Chondrocyte (in vitro differentiated cells): Measurements from ENCODE around the gene IGF1R. TPM values are rescaled to one million over a fixed set of nuclear protein-coding genes. Genes with fewer than 3 reads are reported as not detected.
A peak's percentile ranks its signal among the peaks of the same experiment; 100 is the strongest.

ENCODE experiments used
- DNase-seq: peaks from one replicate; pipeline ENCODE4 v3.0.0; 2021; ENCODE audit warnings: mixed read lengths, low spot score
- H3K27ac Mint-ChIP-seq: one replicate; pipeline ENCODE4 v1.8.0; 2021; ENCODE audit warnings: mild to moderate bottlenecking, moderate library complexity, mixed read lengths; ENCODE audit not compliant: unreplicated experiment
- H3K27me3 Mint-ChIP-seq: 2 replicates; pipeline ENCODE4 v1.8.0; 2021; ENCODE audit warnings: low read depth, mixed read lengths
- H3K36me3 Mint-ChIP-seq: 2 replicates; pipeline ENCODE4 v1.8.0; 2021; ENCODE audit warnings: low read depth, mixed read lengths
- H3K4me1 Mint-ChIP-seq: 2 replicates; pipeline ENCODE4 v1.8.0; 2021; ENCODE audit warnings: low read depth, mild to moderate bottlenecking, mixed read lengths
- H3K4me3 Mint-ChIP-seq: one replicate; pipeline ENCODE4 v1.8.0; 2021; ENCODE audit warnings: mild to moderate bottlenecking, moderate library complexity, mixed read lengths; ENCODE audit not compliant: unreplicated experiment
- H3K9me3 Mint-ChIP-seq: 2 replicates; pipeline ENCODE4 v1.8.0; 2021; ENCODE audit warnings: low read depth, mixed read lengths
- total RNA-seq: library from RNA; stranded (reverse); gene quantifications from 3 replicates; pipeline ENCODE4 v1.2.1, GENCODE V29; 2021
- TF ChIP-seq, protein P1 (sequence below): fragments of 200-600 bp; sonication (generic); IDR thresholded peaks from 2 replicates; pipeline ENCODE4 v1.5.0; 2021; ENCODE audit warnings: antibody characterized with exemption, mild to moderate bottlenecking, moderate library complexity

The IGF1R gene
- total RNA-seq, 1 donor from 2014 or later = 119 TPM

DNA sequence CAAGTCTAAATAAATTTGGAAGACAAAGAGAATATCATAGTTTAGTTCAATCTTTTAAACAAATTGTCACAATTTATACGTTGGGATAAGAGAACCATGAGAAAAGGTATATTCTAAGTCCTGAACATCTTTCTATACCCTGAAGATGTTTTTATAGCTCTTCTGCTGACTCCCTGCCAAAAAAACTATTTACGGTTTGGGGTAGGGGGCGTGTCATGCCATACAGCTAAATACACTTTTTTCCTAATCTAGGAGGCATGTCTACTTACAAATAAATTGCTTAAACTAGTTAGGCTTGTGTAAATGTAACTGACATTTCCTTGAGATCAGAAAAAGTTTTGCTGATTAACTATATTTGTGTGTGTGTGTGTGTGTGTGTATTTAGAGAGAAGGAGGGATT is 195.9 kb downstream of the IGF1R start:
- H3K4me3 Mint-ChIP-seq = no peak overlapping the region
- DNase-seq = no peak
- TF ChIP-seq, protein P1, sequence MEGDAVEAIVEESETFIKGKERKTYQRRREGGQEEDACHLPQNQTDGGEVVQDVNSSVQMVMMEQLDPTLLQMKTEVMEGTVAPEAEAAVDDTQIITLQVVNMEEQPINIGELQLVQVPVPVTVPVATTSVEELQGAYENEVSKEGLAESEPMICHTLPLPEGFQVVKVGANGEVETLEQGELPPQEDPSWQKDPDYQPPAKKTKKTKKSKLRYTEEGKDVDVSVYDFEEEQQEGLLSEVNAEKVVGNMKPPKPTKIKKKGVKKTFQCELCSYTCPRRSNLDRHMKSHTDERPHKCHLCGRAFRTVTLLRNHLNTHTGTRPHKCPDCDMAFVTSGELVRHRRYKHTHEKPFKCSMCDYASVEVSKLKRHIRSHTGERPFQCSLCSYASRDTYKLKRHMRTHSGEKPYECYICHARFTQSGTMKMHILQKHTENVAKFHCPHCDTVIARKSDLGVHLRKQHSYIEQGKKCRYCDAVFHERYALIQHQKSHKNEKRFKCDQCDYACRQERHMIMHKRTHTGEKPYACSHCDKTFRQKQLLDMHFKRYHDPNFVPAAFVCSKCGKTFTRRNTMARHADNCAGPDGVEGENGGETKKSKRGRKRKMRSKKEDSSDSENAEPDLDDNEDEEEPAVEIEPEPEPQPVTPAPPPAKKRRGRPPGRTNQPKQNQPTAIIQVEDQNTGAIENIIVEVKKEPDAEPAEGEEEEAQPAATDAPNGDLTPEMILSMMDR = no peak
- no peaks in the 10 kb centered on the region for H3K27me3 Mint-ChIP-seq
- peaks cover 3% of the 10 kb centered on the region for H3K36me3 Mint-ChIP-seq
- peak overlapping the region; percentile 6 for H3K27ac Mint-ChIP-seq
- no peaks in the 10 kb centered on the region for H3K9me3 Mint-ChIP-seq
- peaks cover 53% of the 10 kb centered on the region for H3K4me1 Mint-ChIP-seq

DNA sequence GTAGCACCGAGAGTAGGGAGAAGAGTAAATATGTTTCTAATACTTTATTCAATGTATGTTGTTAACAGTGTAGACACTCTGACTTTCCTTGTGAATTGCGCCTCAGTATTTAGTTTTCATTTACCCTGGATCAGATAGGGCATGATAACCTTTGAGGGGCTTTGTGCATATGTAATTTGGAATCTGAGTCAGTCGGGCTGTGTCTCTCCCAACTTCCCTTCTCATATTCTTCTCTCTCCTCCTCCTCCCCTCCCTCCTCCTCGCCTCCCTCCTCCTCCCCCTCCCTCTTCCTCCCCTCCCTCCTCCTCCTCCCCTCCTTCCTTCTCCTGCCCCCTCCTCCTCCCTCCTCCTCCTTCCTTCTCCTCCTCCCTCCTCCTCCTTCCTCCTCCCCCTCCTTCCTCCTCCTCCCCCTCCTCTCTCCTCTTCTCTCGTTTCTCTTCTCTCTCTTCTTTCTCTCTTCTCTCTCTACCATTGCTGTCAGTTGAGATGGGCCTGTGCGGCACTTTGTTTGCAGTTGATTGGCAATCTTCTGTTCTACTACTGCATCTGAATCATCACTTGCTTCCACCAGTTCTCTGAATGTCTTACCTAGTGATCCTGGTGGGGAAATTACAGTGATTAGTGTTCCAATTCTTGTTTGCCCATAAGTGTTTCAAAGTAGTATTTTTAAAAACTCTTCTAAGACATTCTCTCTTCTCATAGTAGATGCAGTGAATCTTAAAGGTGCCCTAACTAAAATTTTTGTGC is 197.0 kb downstream of the IGF1R start:
- Mint-ChIP-seq H3K27ac (peak overlapping the region; percentile 79), H3K4me3 (no peak overlapping the region), H3K36me3 (peaks cover 1% of the 10 kb centered on the region), H3K27me3 (no peaks in the 10 kb centered on the region), H3K4me1 (peaks cover 59% of the 10 kb centered on the region), H3K9me3 (no peaks in the 10 kb centered on the region)
- DNase-seq = no peak
- TF ChIP-seq, protein P1 = no peak

DNA sequence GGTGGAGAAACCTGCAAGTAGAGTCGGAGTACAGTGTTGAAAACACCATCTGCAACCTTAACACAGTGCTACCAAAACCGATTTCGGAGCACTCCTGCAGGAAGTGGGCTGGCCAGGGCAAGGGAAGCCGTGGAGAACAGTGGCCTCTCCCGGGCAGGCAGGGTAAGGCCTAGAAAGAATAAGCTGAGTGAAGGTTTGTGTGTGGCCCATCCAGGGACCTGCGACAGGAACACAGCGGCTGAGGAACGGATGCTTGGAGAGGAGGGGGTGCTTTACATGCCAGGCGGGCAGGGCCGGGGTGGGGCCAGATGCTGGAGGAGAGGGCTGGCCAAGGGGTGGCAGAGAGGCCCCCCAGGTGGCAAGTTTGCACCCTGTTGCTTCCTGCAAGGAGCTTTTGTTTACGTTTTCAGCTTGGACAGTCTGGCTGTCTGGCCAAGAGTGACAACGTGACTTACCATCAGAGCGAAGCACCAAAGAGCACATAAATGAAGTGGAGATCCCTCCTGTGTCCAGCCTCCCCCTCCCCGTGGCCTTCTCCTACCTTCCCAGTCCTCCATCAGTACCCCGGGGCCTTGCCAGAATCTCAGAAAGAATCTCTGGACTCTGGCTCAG is 202.7 kb downstream of the IGF1R start:
- TF ChIP-seq, protein P1 = peak; percentile 86
- peak overlapping the region; percentile 76 for H3K4me3 Mint-ChIP-seq
- no peak for DNase-seq
- H3K4me1 Mint-ChIP-seq = peaks cover 70% of the 10 kb centered on the region
- H3K27me3 Mint-ChIP-seq = no peaks in the 10 kb centered on the region
- peak overlapping the region; percentile 96 for H3K27ac Mint-ChIP-seq
- H3K9me3 Mint-ChIP-seq = no peaks in the 10 kb centered on the region
- H3K36me3 Mint-ChIP-seq = no peaks in the 10 kb centered on the region

DNA sequence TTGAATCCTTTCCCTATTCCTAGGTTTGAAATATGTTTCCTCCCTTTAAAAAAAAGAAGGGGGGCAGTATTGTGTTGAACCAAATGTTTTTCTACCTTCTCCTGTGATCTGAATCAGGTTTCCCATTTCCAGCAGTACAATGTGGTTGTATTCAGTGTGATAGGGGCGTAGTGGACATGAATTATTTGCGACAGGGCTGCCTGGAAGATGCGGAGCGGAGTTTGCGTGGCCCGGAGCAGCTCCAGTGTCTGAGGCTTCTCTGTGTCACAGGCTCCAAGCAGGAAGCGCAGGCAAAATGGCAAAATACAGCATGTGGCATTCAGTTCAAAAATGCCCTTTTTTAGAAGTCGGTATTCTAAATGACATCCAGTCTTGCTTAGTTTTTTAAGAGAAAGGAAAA is 204.8 kb downstream of the IGF1R start:
- no peaks in the 10 kb centered on the region for H3K36me3 Mint-ChIP-seq
- DNase-seq = no peak
- H3K27ac Mint-ChIP-seq = peak overlapping the region; percentile 96
- peak overlapping the region; percentile 76 for H3K4me3 Mint-ChIP-seq
- no peaks in the 10 kb centered on the region for H3K9me3 Mint-ChIP-seq
- H3K27me3 Mint-ChIP-seq = no peaks in the 10 kb centered on the region
- peaks cover 86% of the 10 kb centered on the region for H3K4me1 Mint-ChIP-seq
- TF ChIP-seq, protein P1 = peak; percentile 52

DNA sequence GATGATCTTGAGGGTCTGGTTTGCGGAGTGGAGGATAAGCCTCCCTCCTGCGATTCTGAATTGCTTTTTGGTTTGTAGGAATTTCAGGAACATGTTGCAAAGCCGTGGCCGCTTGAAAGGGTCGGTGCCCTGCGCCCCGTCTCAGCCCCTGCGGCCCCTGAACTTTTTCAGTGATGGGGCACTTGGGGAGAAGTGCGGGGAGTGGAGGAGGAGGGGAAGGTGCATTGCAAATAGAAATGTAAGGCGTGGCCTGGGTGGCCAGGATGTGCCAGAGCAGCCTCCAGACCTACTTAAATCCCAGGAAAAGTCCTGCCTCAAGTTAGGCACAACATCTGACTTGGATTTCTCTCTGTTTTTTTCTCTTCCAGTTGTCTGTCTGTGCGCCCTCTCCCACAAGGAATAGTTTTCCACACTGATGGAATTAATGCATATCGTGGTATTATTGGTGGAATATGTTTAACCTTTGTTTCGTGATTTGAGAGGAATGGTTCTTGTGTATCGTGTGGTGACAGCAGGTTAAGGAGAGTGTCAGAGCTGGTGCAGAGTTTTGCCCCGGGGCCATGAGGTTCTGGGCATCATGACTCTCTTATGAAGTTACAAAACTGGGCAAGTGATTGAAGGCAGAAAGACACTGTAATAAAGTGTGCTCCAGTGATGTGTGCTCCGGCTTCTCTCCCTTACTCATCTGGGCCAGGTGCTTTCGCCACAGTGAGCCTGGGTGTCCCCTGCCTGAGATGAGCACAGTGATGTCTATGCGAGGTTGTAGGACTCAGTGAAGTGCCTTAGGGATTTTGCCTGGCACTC is 205.5 kb downstream of the IGF1R start:
- H3K4me1 Mint-ChIP-seq = peaks cover 93% of the 10 kb centered on the region
- peak overlapping the region; percentile 96 for H3K27ac Mint-ChIP-seq
- no peaks in the 10 kb centered on the region for H3K9me3 Mint-ChIP-seq
- H3K4me3 Mint-ChIP-seq = peak overlapping the region; percentile 76
- DNase-seq = no peak
- no peaks in the 10 kb centered on the region for H3K27me3 Mint-ChIP-seq
- H3K36me3 Mint-ChIP-seq = no peaks in the 10 kb centered on the region
- TF ChIP-seq, protein P1 = no peak
